OCI-LY7 (cell line): ENCODE measurements around the gene PPP1R2B. TPM values are rescaled to one million over a fixed set of nuclear protein-coding genes. Genes with fewer than 3 reads are reported as not detected.
A peak's percentile ranks its signal among the peaks of the same experiment; 100 is the strongest.

Experiments used
- BruUV-seq: library from RNA; stranded (reverse); fragments of 400-500 nt; replicated peaks from 2 replicates; lab custom pipeline; 2021; lab: Mats Ljungman, UMichigan
- CTCF ChIA-PET: fragments of 300-600 bp; sonication (Branson Sonifier 250); formaldehyde crosslinking; loops from one replicate; lab custom pipeline; 2022; ENCODE audit warnings: antibody characterized with exemption; ENCODE audit not compliant: unreplicated experiment; lab: Charles Lee
- POLR2A ChIA-PET: fragments of 300-600 bp; sonication (Branson Sonifier 250); formaldehyde crosslinking; loops from one replicate; lab custom pipeline; 2022; ENCODE audit warnings: antibody characterized with exemption; lab: Charles Lee
- DNase-seq: peaks from one replicate; pipeline ENCODE4 v3.0.0-alpha.2; 2015; ENCODE audit warnings: low spot score
- H2AFZ ChIP-seq: fragments of 200-600 bp; sonication (generic), shearing (Covaris generic); 2 replicates; pipeline ENCODE4 v1.6.1; 2014; ENCODE audit warnings: mild to moderate bottlenecking, antibody characterized with exemption, low read length, moderate library complexity
- H3K27ac ChIP-seq: fragments of 200-600 bp; sonication (generic); 2 replicates; pipeline ENCODE4 v1.5.1; 2014; ENCODE audit warnings: mixed run types, low read depth, mild to moderate bottlenecking, moderate library complexity, low read length, inconsistent platforms; ENCODE audit not compliant: poor library complexity, severe bottlenecking
- H3K36me3 ChIP-seq: fragments of 200-600 bp; sonication (generic); 2 replicates; pipeline ENCODE4 v1.6.1; 2014; ENCODE audit warnings: mild to moderate bottlenecking, antibody characterized with exemption, low read length, moderate library complexity, mixed read lengths; ENCODE audit not compliant: insufficient read depth
- H3K4me1 ChIP-seq: fragments of 200-600 bp; sonication (generic); 2 replicates; pipeline ENCODE4 v1.5.1; 2014; ENCODE audit warnings: mild to moderate bottlenecking, low read length; ENCODE audit not compliant: insufficient read depth, poor library complexity, severe bottlenecking
- H3K4me2 ChIP-seq: fragments of 200-600 bp; sonication (generic); 2 replicates; pipeline ENCODE4 v1.6.1; 2014; ENCODE audit warnings: mild to moderate bottlenecking, low read length
- H3K4me3 ChIP-seq: fragments of 200-600 bp; sonication (generic); 2 replicates; pipeline ENCODE4 v1.5.1; 2014; ENCODE audit warnings: mild to moderate bottlenecking, low read depth, low read length; ENCODE audit not compliant: poor library complexity, severe bottlenecking
- H3K79me2 ChIP-seq: fragments of 200-600 bp; sonication (generic); 2 replicates; pipeline ENCODE4 v1.6.1; 2016; ENCODE audit warnings: low read depth, mild to moderate bottlenecking, low read length, moderate library complexity, mixed read lengths; ENCODE audit not compliant: insufficient read depth
- H3K9me2 ChIP-seq: fragments of 200-600 bp; sonication (generic); 2 replicates; pipeline ENCODE4 v1.6.1; 2016; ENCODE audit warnings: mild to moderate bottlenecking, low read length, mixed read lengths; ENCODE audit not compliant: insufficient read depth
- H3K9me3 ChIP-seq: fragments of 200-600 bp; sonication (generic); 2 replicates; pipeline ENCODE4 v1.6.1; 2014; ENCODE audit warnings: mild to moderate bottlenecking, mixed run types, low read length, mixed read lengths
- H4K20me1 ChIP-seq: fragments of 200-600 bp; sonication (generic); 2 replicates; pipeline ENCODE4 v1.6.1; 2014; ENCODE audit warnings: mild to moderate bottlenecking, antibody characterized with exemption, low read length, moderate library complexity, mixed read lengths; ENCODE audit not compliant: insufficient read depth
- EZH2phosphoT487 ChIP-seq: fragments of 200-600 bp; sonication (generic); IDR thresholded peaks from 2 replicates; pipeline ENCODE4 v1.6.1; 2018; ENCODE audit warnings: low read depth, borderline replicate concordance, mild to moderate bottlenecking, mixed run types, antibody characterized with exemption, low read length, moderate library complexity, mixed read lengths
- intact Hi-C: fragments of 100-400 bp; cut with micrococcal nuclease; formaldehyde crosslinking; loops from one replicate; pipeline ENCODE4 v1.10.0; 2022; ENCODE audit not compliant: unreplicated experiment
- total RNA-seq, 2 experiments: library from RNA; depleted of rRNA in 1 of 2; stranded (reverse); fragments of >200 nt in 1 of 2; shearing (Covaris generic) in 1 of 2; gene quantifications; 2 replicates each; pipeline ENCODE4 v1.2.3, GENCODE V29; 2014 to 2022
- TF ChIP-seq, protein P1 (sequence below): fragments of 200-600 bp; sonication (generic); conservative IDR thresholded peaks from 2 replicates; pipeline ENCODE4 v1.5.1; 2014; ENCODE audit warnings: mild to moderate bottlenecking, antibody characterized with exemption, low read length, moderate library complexity, mixed read lengths

Gene PPP1R2B
- total RNA-seq, 2 experiments from 2014 or later: not detected

DNA sequence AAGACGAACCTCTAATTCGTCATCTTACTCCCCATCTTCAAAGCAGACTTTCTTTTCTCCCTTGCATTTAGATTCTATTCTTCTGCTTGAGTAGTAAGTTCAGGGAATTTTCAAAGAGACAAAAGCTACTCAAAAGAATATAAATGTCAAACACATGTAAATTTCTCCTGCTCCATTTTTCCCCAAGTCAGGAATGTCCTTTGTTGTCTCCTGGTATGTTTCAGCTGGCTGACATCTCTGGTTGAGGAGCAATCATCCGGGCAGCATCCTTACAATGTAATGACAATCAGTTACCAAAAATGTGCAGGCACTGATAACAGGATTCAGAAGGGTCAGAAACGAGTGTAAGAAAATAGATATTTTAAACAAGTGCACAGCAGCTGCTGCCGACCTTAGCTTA lies 47.6 kb upstream of the PPP1R2B start:
- no peak for DNase-seq
- BruUV-seq: no TSS peak
- no peak overlapping the region for H3K4me3 ChIP-seq
- H2AFZ ChIP-seq: no peak overlapping the region
- H3K9me2 ChIP-seq: no peaks in the 10 kb centered on the region
- H3K36me3 ChIP-seq: peaks cover 12% of the 10 kb centered on the region
- H3K79me2 ChIP-seq: no peaks in the 10 kb centered on the region
- POLR2A ChIA-PET: interaction anchor here (0.7 kb wide), 1 partner anchor 11 kb away, joined by 5 read pairs; no protein-coding TSS in a partner anchor
- H4K20me1 ChIP-seq: no peaks in the 10 kb centered on the region
- CTCF ChIA-PET: no interaction called here
- TF ChIP-seq EZH2phosphoT487: no peak
- TF ChIP-seq, protein P1, sequence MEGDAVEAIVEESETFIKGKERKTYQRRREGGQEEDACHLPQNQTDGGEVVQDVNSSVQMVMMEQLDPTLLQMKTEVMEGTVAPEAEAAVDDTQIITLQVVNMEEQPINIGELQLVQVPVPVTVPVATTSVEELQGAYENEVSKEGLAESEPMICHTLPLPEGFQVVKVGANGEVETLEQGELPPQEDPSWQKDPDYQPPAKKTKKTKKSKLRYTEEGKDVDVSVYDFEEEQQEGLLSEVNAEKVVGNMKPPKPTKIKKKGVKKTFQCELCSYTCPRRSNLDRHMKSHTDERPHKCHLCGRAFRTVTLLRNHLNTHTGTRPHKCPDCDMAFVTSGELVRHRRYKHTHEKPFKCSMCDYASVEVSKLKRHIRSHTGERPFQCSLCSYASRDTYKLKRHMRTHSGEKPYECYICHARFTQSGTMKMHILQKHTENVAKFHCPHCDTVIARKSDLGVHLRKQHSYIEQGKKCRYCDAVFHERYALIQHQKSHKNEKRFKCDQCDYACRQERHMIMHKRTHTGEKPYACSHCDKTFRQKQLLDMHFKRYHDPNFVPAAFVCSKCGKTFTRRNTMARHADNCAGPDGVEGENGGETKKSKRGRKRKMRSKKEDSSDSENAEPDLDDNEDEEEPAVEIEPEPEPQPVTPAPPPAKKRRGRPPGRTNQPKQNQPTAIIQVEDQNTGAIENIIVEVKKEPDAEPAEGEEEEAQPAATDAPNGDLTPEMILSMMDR: no peak
- H3K9me3 ChIP-seq: 0 out of 2 replicates have a peak, but pooled peaks cover 9% of the 10 kb centered on the region
- H3K4me1 ChIP-seq: peaks cover 13% of the 10 kb centered on the region
- intact Hi-C loops: no loop called here
- no peak overlapping the region for H3K4me2 ChIP-seq
- no peak overlapping the region for H3K27ac ChIP-seq

DNA sequence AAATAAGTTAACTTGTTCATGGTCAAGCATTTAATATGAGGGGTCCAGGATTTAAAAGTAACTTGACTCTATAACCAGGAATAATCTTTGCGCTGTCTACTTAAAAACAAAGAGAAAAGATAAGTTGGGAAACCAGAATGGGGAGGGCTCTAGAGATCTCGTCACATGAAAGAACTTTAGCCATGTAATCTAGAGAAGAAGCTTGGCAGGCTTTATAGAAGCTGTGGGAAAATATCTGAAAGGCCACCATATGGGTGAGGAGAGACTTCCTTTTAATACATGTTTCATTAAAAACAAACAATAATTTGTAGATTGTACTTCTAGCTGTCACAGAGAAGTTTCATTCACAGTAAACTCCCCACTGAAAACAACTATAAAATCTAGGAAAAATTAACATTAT lies 46.7 kb upstream of the PPP1R2B start:
- no TSS peak for BruUV-seq
- 0 out of 2 replicates have a peak overlapping the region, but pooled peaks have one; percentile 14 for H2AFZ ChIP-seq
- POLR2A ChIA-PET: interaction anchor here (0.6 to 1.5 kb wide), 3 partner anchors 26 to 143 kb away, joined by 3 to 4 read pairs (median 3); no protein-coding TSS in a partner anchor
- no peaks in the 10 kb centered on the region for H3K79me2 ChIP-seq
- no peaks in the 10 kb centered on the region for H4K20me1 ChIP-seq
- H3K36me3 ChIP-seq: peaks cover 12% of the 10 kb centered on the region
- TF ChIP-seq, protein P1: no peak
- TF ChIP-seq EZH2phosphoT487: no peak
- H3K9me2 ChIP-seq: no peaks in the 10 kb centered on the region
- H3K4me1 ChIP-seq: peaks cover 13% of the 10 kb centered on the region
- H3K9me3 ChIP-seq: 0 out of 2 replicates have a peak, but pooled peaks cover 9% of the 10 kb centered on the region
- DNase-seq: no peak
- H3K27ac ChIP-seq: no peak overlapping the region
- H3K4me3 ChIP-seq: no peak overlapping the region
- H3K4me2 ChIP-seq: no peak overlapping the region
- CTCF ChIA-PET: no interaction called here
- intact Hi-C loops: no loop called here

DNA sequence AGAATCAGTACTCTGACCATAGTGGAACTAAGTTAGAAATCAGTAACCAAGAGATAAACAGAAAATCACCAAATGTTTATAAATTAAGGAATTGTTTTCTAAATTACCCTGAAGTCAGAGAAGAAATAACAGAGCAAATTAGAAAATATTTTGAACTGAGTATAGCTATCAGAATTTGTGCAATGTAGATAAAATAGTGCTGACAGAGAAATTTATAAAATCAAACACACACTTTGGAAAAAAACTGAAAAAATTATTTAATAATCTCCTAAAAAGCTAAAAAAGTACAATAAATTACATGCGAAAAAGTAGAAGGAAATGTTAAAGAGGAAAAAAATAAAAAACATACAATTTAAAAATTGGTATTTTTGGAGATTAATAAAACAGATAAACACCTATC lies 37.1 kb upstream of the PPP1R2B start:
- H3K4me1 ChIP-seq: peaks cover 11% of the 10 kb centered on the region
- ChIA-PET POLR2A (interaction anchor here (0.5 kb wide), 1 partner anchor 304 kb away, joined by 3 read pairs; no protein-coding TSS in a partner anchor), CTCF (no interaction called here)
- no peaks in the 10 kb centered on the region for H3K9me2 ChIP-seq
- H3K9me3 ChIP-seq: no peaks in the 10 kb centered on the region
- no peak overlapping the region for H3K4me2 ChIP-seq
- no peak overlapping the region for H3K4me3 ChIP-seq
- H2AFZ ChIP-seq: no peak overlapping the region
- intact Hi-C loops: no loop called here
- H4K20me1 ChIP-seq: no peaks in the 10 kb centered on the region
- no peak overlapping the region for H3K27ac ChIP-seq
- BruUV-seq: no TSS peak
- TF ChIP-seq, protein P1: no peak
- no peak for TF ChIP-seq EZH2phosphoT487
- no peaks in the 10 kb centered on the region for H3K79me2 ChIP-seq
- no peak for DNase-seq
- H3K36me3 ChIP-seq: no peaks in the 10 kb centered on the region; the same call in 1 of the 2 replicates
